Glomerular visceral epithelial cell (primary cell): ENCODE data around the gene DRAXIN.

Source experiments
- DNase-seq: peaks from one replicate; pipeline ENCODE4 v3.0.0-alpha.2; 2016; ENCODE audit errors: extremely low spot score

DRAXIN gene

DNA sequence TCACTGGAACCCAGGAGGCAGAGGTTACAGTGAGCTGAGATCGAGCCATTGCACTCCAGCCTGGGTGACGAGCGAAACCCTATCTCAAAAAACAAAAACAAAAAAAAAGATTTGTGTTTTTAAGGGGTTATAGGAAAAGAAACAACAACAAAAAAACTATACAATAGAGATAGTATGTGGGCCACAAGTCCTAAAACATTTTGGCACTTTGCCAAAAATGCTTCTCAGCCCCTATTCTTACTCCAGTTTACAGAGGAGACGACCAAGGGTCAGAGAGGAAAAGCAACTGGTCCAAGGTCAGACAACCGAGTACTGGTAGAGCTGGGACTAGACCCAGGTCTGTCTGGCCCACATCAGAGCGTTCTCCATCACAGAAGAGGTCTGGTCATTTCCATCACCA, 33.9 kb upstream of the DRAXIN start:
- DNase-seq: no peak

- no peak for DNase-seq
Observed at GRCh38 chr1:11658542-11658941, 33.0 kb upstream of the DRAXIN start.

- DNase-seq: no peak
Observed at GRCh38 chr1:11659748-11660147, 31.8 kb upstream of the DRAXIN start.

DNA sequence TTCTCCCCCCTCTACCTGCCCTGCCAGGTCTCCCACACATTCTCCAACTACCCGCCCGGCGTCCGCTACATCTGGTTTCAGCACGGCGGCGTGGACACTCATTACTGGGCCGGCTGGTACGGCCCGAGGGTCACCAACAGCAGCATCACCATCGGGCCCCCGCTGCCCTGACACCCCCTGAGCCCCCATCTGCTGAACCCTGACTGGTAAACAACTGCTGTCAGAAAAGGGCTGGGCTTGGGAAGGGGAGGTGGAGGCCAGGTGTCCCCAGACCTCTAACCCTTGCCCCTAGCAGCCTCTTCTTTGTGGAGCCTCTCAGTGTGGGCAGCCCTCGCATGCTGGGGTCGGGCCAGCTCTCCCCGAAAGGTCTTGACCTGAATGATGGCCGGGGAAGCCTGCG, 30.4 kb upstream of the DRAXIN start:
- DNase-seq: no peak

- no peak for DNase-seq
Observed at GRCh38 chr1:11664336-11665065, 27.0 kb upstream of the DRAXIN start.

DNA sequence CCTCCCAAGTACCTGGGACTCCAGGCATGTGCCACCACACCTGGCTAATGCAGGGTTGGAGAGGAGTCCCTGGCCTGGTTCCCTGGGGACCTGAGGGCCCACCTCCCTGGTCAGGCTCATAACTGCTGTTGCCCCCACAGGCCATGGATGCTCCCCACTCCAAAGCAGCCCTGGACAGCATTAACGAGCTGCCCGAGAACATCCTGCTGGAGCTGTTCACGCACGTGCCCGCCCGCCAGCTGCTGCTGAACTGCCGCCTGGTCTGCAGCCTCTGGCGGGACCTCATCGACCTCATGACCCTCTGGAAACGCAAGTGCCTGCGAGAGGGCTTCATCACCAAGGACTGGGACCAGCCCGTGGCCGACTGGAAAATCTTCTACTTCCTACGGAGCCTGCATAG, 23.0 kb upstream of the DRAXIN start:
- DNase-seq: no peak

GRCh38 chr1:11670747-11671146, 20.8 kb upstream of the DRAXIN start:
- no peak for DNase-seq

- DNase-seq: no peak
Observed at GRCh38 chr1:11671205-11671543, 20.3 kb upstream of the DRAXIN start.

DNA sequence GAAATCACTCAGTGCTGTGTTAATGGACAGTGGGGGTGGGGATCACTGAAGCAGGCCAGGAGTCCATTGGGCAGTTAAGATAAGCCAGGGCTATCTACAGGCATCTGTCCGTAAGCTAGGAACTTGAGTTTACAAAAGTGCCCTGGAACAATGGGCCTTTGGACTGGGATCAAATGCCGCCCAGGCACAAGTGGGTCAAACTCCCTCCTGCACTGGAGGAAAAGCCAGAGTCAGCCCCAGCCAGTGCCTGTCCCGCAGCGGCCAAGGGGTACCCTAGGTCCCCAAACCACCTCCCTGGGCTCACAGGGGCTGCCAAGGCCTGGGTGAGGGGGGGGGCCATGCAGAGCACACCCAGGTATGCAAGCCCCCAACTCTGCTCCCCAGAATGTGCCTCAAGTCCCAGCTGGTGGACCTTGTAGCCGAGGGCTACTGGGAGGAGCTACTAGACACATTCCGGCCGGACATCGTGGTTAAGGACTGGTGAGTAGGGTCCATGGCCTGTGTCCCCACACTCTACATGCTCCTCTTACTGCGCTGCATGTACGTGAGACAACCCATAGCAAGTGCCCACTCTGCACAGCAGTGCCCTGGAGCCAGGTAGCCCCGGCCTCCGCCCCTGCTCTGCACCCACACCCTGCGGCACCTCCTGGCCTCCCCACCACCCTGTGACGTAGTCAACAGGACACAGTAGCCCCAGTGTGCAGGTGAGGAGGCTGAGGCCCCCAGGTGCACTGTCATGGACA, 19.8 kb upstream of the DRAXIN start:
- no peak for DNase-seq

DNA sequence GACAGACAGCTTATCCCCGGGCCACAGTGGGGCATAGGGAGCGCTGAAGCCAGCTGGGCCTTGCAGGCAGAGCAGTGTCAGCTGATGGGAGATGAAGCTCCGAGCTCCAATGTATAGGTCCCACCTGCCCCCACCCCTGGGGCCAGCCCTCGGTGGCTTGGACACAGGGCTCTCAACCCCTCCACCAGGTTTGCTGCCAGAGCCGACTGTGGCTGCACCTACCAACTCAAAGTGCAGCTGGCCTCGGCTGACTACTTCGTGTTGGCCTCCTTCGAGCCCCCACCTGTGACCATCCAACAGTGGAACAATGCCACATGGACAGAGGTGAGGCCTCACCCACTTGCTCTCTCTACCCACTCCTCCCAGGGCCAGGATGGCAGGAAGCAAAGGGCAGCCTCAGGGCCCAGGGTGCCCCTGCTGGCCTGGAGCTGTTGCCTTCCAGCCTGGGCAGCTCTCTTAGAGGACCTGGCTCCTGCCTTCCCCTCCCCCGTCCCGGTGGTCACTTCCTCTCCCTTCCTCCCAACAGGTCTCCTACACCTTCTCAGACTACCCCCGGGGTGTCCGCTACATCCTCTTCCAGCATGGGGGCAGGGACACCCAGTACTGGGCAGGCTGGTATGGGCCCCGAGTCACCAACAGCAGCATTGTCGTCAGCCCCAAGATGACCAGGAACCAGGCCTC, 18.3 kb upstream of the DRAXIN start:
- no peak for DNase-seq

DNA sequence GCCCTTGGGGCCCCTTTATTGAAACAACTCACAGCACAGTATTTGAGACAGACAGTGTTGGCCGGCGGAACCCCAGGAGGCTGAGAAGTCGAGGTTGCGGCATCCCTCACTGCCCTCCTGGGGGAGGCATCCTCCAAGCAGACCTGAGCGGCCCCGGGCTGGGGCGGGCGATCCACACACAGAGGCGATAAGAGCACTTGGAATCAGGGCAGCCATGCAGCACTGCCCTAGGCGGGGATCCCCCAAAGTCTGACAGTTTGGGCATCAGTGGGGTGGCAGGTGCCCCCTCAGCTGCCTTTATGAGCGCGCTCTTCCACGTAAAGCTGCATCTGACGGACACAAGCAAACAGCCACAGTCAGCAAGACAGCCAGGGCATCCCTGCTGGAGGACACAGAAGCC, 17.0 kb upstream of the DRAXIN start:
- no peak for DNase-seq

DNA sequence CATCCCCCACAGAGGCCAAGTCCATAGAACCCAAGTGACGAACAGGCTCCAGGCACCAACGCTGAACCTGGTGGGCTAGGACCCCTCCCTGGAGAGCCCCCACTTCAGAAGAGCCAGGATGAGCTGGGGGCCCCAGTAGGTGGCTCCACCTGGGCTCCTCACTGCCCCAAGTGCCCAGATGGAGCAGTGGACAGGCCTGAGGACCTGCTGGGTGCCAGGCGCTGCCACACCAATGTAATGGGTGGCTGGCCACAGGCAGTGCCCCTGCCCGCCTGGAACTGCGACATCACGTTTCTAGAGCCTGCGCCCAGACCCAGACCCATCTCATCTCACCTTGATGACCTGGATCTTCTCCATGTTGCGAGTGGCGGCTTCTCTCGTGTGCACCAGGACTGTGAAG, 16.2 kb upstream of the DRAXIN start:
- no peak for DNase-seq

GRCh38 chr1:11676386-11677103, 15.0 kb upstream of the DRAXIN start:
- no peak for DNase-seq

DNA sequence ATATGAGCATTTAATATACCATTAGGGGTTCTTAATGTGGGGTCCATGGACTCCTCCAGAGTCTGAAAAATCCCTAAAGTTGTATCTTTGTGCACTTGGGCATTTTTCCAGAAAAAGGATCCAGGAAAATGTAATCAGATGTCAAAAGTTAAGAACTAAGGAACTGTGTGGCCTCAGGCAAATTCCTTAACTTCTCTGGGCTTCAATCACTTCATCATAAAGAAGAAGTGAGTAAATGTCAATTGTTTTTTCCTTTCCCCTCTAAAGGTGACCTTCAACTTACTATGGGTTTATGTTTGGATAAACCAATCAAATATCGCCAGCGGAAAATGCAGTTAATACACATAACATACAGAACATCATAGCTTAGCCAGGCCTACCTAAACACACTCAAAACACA, 13.1 kb upstream of the DRAXIN start:
- no peak for DNase-seq

GRCh38 chr1:11680270-11681070, 11.0 kb upstream of the DRAXIN start:
- peak; percentile 36 for DNase-seq

DNA sequence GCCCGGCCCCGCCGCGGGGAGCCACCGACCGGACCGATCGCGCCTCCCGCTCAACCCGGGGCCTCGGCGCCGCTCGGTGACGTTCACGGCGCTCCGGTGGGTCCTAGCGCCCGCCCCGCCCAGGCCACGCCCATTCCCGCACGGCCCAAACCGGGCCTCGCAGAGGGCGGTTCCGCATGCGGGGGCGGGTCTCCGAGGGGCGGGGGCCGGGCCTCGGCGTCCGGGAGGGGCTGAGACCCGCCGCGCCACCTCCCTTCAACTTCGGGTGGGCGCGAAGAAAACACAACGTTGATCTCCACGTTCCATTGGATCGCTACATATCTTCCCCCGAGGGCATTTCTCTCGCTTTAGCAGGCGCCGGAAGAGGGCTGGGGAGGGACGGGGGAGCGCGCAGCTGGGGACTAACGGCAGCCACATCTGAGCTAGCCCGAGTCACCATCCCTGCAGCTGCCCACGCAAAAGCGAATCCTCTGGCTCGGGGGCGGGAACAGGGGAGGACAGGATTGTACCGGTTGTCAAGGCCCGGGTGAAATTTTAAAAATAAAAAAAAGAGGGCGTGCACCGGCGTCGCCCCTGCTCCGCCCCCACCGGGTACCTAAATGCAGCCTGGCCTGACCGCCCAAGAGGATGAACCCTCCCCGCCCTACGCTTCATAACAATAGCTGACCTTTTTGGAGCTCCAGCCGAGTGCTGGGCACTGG, 10.3 kb upstream of the DRAXIN start, which contains the start of gene MAD2L2:
TSS of gene MAD2L2 (minus strand) at position 78 of the 701 bp plus-strand sequence. CDS start 547 bp downstream, outside the sequence.
- DNase-seq: peak; percentile 79

DNA sequence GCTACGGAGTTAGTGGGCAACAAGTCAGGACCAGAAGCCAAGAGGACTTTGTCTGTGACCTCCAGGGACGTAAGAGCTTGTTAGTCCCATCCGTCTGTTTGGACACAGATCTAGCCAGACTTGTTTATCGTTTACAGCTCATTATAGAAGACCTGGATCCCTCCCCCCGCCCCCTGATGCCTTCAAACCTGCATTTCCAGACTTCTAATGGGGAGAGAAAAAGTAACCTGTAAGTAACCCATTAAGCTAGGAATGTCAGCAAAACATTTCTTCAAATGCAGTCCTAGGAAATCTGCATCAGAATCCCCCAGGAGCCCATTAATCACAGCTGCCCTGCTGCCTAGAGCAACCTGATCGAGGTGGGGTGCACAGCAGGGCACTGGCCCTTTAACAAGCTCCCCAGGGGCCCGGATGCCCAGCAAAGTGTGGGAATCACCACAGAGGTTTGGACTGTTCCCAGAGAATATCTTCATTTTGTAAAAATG, 9.2 kb upstream of the DRAXIN start:
- DNase-seq: no peak

DNA sequence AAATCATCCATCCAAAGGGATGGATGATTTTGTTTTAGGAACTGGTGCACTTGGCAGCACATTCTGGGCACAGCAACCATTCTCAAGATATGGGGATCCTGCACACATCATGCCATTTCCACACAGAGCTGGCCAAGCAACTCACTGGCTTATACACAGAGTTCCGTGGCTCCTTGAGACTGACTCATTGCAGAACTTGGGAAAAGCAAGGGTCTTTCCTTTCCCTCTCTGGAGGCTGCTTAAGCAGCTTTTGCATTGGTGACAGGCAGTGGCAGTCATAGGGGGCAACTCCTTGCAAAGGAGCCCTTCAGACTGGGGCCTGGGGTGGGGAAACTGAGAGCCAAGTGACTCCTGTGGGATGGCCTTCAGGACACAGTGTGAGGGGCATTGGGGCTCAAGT, 8.7 kb upstream of the DRAXIN start:
- DNase-seq: no peak

- DNase-seq: no peak
Observed at GRCh38 chr1:11684070-11684469, 7.4 kb upstream of the DRAXIN start.

DNA sequence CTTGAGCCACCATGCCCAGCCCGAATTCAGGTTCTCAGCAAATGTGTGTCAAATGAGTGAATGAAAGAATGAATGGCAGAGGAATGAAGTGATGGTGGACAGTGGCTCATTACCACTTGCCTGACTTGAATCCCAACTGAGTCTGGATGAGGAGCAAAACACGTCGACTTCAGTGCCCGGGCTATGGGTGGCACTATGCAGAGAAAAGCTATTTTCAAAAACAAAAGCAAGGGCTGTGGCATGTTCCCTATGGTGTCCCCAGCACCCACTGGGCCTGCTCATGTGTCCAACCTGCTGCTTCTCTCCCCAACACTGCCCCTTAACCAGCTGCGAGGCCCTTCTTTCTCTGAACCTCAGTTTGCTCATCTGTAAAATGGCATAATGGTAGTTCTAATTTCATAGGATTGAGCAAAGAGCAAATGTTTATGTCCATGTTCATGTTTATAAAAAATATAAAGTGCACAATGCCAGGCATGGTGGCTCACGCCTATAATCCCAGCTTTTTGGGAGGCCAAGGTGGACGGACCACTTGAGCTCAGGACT, 6.2 kb upstream of the DRAXIN start:
- DNase-seq: no peak
